Fibroblast of skin of right biceps (primary cell): ENCODE measurements around the gene PPOX.
A peak's percentile ranks its signal among the peaks of the same experiment; 100 is the strongest.

Experiments used
- DNase-seq: peaks from one replicate; pipeline ENCODE4 v3.0.0-alpha.2; 2013

The PPOX gene

GRCh38 chr1:161165742-161166668 lies at the start of gene PPOX:
Gene PPOX, plus strand, starts transcription at chr1:161166426. Its CDS starts 422 bp downstream, at chr1:161166848.
- peak; percentile 97 for DNase-seq

- peak; percentile 81 for DNase-seq
Measured at GRCh38 chr1:161117759-161118581, 48.3 kb upstream of the PPOX start, which contains the start of the genes NIT1 and PFDN2. Gene NIT1, plus strand, starts transcription at chr1:161118105. Its CDS starts 72 bp downstream, at chr1:161118177. Gene PFDN2, minus strand, starts transcription at chr1:161118037. Its CDS starts 11 bp downstream, at chr1:161118026.

- peak; percentile 71 for DNase-seq
Measured at GRCh38 chr1:161119092-161119903, 46.9 kb upstream of the PPOX start.

GRCh38 chr1:161121042-161121650 lies 45.1 kb upstream of the PPOX start:
- DNase-seq: no peak

GRCh38 chr1:161121834-161122233 lies 44.4 kb upstream of the PPOX start:
- DNase-seq: no peak

GRCh38 chr1:161122967-161123366 lies 43.3 kb upstream of the PPOX start:
- DNase-seq: no peak

GRCh38 chr1:161127649-161128048 lies 38.6 kb upstream of the PPOX start:
- no peak for DNase-seq

- no peak for DNase-seq
Measured at GRCh38 chr1:161128591-161129420, 37.4 kb upstream of the PPOX start.

GRCh38 chr1:161130266-161130665 lies 36.0 kb upstream of the PPOX start:
- no peak for DNase-seq

- DNase-seq: peak; percentile 10
Measured at GRCh38 chr1:161131523-161132409, 34.5 kb upstream of the PPOX start.

GRCh38 chr1:161132410-161133219 lies 33.6 kb upstream of the PPOX start, which contains the start of gene DEDD:
Gene DEDD, minus strand, starts transcription at chr1:161132667. Its CDS starts 8,205 bp downstream, at chr1:161124462.
- peak; percentile 98 for DNase-seq

- DNase-seq: peak; percentile 4
Measured at GRCh38 chr1:161133220-161133740, 32.9 kb upstream of the PPOX start.

GRCh38 chr1:161137881-161138280 lies 28.3 kb upstream of the PPOX start:
- no peak for DNase-seq

GRCh38 chr1:161138431-161138830 lies 27.8 kb upstream of the PPOX start:
- no peak for DNase-seq

- peak; percentile 42 for DNase-seq
Measured at GRCh38 chr1:161139766-161140165, 26.5 kb upstream of the PPOX start.

GRCh38 chr1:161140755-161141400 lies 25.3 kb upstream of the PPOX start:
- no peak for DNase-seq

GRCh38 chr1:161145832-161146231 lies 20.4 kb upstream of the PPOX start:
- no peak for DNase-seq

GRCh38 chr1:161153176-161153575 lies 13.1 kb upstream of the PPOX start:
- no peak for DNase-seq
